Smooth muscle cell of the coronary artery (primary cell): ENCODE data around the gene NFIC. TPM values are rescaled to one million over a fixed set of nuclear protein-coding genes. Genes with fewer than 3 reads are reported as not detected.

Experiments used
- total RNA-seq: library from RNA; depleted of rRNA; stranded (reverse); fragments of >200 nt; gene quantifications from 2 replicates; pipeline ENCODE4 v1.2.3, GENCODE V29; 2014; ENCODE audit warnings: low replicate concordance

NFIC gene
- total RNA-seq = 26.5 and 56.4 TPM in 2 replicates

GRCh38 chr19:3365836-3366752 is at the start of gene NFIC:
TSS of gene NFIC (plus strand) at chr19:3366583. CDS start at chr19:3366637, 54 bp downstream.

GRCh38 chr19:3480383-3481091 is 114.2 kb downstream of the NFIC start, which contains the start of gene SMIM24:
TSS of gene SMIM24 (minus strand) at chr19:3480525. CDS start at chr19:3480463, 62 bp downstream.

GRCh38 chr19:3483226-3483628 is 116.8 kb downstream of the NFIC start, which contains the start of gene SMIM44:
TSS of gene SMIM44 (minus strand) at chr19:3483441. CDS start at chr19:3483403, 38 bp downstream.

GRCh38 chr19:3500429-3501101 is 134.2 kb downstream of the NFIC start, which contains the start of gene DOHH:
TSS of gene DOHH (minus strand) at chr19:3500674. CDS start at chr19:3496814, 3,860 bp downstream.

GRCh38 chr19:3505598-3506383 is 139.4 kb downstream of the NFIC start, which contains the start of gene FZR1:
TSS of gene FZR1 (plus strand) at chr19:3506311. CDS start at chr19:3522990, 16,679 bp downstream.

Other genes starting within 250 kb of the NFIC start
- 0.08 TPM in 1 of 2 replicates, not detected in the other for gene GNA15, start 230.6 kb upstream of the NFIC start, total RNA-seq
- gene S1PR4, start 187.8 kb upstream of the NFIC start, total RNA-seq = not detected in 2 replicates
- 37.2 and 43.7 TPM in 2 replicates for gene NCLN, start 180.7 kb upstream of the NFIC start, total RNA-seq
- 0.08 TPM in 1 of 2 replicates, not detected in the other for gene CELF5, start 141.9 kb upstream of the NFIC start, total RNA-seq
- gene SMIM24, start 113.9 kb downstream of the NFIC start, total RNA-seq = not detected in 2 replicates
- gene SMIM44, start 116.9 kb downstream of the NFIC start, total RNA-seq = not detected in 2 replicates
- gene DOHH, start 134.1 kb downstream of the NFIC start, total RNA-seq = 6.0 and 14.1 TPM in 2 replicates
- gene FZR1, start 139.7 kb downstream of the NFIC start, total RNA-seq = 32.2 and 35.6 TPM in 2 replicates
- not detected in 2 replicates for gene TEKTIP1, start 172.6 kb downstream of the NFIC start, total RNA-seq
- gene MFSD12, start 191.0 kb downstream of the NFIC start, total RNA-seq = 64.7 and 87.5 TPM in 2 replicates
- 39.9 and 73.1 TPM in 2 replicates for gene HMG20B, start 206.4 kb downstream of the NFIC start, total RNA-seq
- gene GIPC3, start 218.9 kb downstream of the NFIC start, total RNA-seq = 0.08 TPM in 1 of 2 replicates, not detected in the other
- gene TBXA2R, start 240.3 kb downstream of the NFIC start, total RNA-seq = 1.4 and 1.5 TPM in 2 replicates